HG02870 (cell line): ENCODE measurements around the gene DACH1.
A peak's percentile ranks its signal among the peaks of the same experiment; 100 is the strongest.

Experiments used
- ATAC-seq: cut with Tn5 transposase; IDR thresholded peaks from one replicate; pipeline ENCODE4 v1.9.1; 2021; ENCODE audit warnings: mild to moderate bottlenecking, moderate library complexity; ENCODE audit not compliant: unreplicated experiment

The DACH1 gene

DNA sequence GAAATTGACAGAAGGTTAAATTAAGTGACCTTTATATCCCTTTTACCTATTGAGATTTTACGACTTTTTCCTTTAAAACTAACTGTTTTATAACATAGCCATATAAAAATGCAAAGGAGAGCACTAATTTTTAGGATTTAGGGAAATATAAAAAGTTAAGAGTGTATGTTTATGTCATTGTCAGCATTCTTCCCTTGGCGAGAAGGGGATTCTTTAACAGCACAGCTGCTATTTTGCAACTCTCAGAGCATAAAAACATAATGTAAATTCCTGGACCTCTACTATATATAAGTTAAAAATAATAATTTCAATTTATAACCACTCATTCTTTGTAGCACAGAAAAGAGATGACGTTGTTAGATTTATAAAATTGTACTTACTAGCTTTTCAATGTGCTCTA, 363.2 kb downstream of the DACH1 start:
- no peak for ATAC-seq

DNA sequence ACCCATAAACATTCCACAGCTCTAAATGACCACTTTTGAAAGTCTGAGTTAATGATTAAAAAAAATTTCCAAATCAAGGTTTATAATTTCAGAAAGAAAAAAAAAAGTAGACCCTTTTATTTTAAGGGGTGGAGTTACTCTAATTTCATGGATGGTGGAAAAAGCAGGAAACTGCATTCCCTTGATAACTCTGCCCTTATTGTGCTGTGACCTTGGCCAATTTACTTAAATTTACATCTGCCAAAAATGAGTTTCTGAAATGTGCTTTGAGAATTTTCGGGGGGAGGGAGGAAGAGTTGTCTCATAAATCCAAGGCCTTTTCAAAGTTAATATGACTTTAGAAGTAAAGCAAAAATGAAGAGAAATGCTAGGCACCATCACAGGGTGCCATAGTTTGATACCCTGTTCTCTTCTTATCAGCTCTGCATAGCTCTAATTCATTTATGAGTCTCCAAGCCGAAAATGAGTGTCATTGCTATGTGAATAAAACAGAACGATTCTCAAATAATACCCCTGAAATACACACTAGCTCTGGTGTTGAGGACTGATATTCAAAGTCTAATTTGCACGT, 367.0 kb downstream of the DACH1 start:
- no peak for ATAC-seq

DNA sequence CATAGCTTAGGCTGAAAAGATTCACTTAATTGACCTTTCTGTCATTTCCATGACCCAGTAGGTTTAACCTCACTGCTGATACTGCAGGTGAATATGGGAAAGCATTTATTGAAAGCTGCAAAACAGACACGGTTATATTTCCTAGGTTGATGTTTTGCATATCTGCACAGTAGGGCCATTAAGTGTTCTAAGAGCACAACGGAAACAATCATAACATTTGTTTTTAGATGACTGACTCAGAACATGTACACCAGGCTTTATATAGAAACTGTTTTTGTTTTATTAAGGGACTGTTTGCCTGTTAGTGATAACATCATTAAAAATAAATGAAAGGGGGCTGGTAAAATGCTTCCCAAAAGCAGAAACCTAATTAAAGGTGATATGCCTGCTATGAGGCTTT, 367.8 kb downstream of the DACH1 start:
- no peak for ATAC-seq

DNA sequence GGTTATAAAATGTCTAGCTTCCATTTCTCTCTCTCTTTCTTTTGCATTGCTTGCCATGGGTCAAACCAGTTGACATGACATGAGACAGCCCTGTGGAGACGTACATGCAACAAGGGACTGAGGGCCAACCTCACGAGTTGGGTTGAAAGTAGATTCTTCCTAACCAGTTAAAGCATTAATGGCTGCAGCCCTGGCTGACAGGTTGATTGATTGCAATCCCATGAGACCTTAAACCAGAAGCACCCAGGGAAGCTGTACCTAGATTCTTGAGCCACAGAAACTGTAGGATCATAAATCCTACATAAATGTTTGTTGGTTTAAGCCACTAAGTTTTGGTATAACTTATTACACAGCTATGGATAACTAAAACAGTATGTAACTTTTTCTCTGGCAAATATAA, 373.8 kb downstream of the DACH1 start:
- ATAC-seq, result no peak

DNA sequence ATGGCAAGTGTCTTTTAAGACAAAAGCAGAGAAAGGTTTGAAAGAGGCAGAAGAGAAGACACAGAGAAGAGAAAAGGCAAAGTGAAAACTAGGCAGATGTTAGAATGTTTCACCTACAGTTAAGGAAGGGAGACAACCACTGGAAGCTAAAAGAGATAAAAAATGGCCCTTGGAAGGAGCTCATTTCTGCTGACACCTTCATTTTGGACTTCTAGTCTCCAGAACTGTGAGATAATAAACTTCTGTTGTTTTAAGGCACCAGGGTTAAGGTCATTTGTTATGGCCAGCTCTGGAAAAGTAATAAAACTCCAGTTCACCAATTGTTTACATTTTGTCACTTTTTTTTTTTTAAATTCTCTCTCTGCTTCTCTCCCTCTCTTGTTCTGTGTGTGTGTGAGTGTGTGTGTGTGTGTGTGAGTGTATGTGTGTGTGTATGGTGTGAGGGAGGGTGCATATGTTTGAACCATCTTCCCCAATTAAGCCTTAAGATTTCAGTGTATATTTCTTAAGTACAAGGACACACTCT, 374.6 kb downstream of the DACH1 start:
- no peak for ATAC-seq

DNA sequence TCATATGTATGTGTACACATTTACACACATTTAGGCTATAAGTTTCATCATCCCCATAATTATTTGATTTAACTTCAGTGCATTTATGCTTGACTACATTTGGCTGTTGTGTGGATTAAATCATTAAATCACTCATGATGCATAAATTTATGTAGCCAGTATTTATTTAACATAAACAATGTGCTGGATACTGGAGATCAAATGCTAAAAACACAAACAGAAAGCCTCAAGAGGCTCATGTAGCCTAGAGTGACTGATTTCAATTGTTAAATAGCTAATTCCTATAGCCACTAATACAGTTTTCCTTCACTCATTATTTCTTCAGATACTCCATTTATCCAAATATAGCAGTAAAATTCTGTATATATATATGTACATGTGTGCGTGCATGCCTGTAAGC, 376.0 kb downstream of the DACH1 start:
- no peak for ATAC-seq

DNA sequence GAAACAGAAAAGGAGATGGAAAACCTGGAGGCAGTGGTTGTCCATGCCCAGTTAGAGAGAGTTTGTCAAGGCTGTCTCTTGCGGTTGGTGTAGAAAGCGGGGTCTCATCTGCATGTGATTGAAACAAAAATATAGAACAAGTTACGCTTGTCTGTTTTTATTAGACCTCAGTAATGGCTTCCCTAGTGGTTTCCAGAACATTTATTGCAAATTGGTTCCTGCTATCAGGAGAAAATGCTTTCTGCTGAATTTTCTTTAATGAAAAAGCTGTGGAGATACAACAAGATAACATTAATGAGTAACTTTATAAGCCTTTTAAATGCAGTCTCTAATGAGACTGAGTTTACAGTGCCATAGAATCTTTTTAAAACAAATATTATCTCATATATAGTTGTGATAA, 378.0 kb downstream of the DACH1 start:
- no peak for ATAC-seq

DNA sequence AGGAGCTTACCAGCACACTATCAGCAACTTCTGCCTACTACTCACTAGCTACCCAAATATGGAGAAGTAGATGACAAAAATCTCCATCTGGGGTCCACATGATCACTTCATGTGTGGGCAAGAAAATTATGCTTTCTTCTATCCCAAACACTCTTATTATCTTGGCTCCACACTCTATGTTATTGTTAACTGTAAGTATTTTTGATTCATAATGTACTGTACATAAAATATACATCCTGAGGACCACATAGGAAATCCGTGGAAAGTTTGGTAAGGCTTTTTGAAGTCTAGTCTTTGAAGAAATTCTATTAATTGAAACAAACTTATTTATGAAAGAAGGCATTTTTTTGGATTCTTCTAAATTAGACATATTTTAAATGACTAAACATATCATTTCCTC, 378.8 kb downstream of the DACH1 start:
- no peak for ATAC-seq

DNA sequence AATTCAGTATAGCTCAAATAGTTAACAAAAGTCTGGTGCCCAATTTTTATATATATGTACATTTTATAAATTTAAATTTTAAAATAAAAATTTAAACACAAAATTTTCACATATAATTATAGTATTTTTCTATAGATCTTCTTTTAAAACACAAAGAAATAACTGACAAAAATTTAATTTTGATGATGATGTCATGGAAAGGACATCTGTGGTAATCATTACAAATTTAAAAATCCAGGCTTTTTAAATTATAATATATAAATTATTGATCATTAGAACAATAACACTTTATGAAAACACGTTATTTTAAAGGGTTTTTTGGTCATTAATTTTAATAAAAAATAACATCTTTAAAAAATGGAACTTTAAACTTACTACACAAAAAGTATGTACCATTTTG, 381.1 kb downstream of the DACH1 start:
- no peak for ATAC-seq

DNA sequence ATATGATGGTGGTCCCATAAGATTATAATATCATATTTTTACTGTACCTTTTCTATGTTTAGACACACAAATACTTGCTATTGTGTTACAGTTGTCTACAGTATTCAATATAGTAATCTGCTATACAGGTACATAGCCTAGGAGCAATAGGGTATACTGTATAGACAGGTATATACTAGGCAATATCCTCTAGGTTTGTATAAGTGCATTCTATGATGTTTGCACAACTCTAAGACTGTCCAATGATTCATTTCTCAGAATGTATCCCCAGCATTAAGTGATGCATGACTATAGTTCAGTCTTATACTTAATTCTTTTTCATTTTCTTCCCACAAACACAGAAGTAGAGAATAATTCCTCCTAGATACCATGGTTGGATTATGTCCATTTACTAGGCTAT, 383.3 kb downstream of the DACH1 start:
- no peak for ATAC-seq

DNA sequence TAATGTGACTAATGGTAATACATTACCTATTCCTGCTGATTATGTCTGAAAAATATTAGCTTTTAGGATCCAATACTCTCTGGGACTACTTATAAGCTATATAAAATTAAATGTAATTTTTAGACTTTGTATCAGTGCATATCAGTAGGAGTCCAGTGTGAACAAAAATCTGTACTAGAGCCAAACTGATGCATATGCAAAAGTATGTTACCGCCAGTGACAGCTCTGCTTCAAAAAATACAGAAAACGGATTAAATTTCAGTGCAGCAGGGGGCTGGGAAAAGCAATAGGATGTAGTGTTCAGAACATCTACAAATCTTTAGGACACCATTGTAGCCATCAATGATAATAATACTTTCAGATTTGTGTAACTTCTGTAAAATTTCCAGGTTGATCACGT, 385.5 kb downstream of the DACH1 start:
- ATAC-seq, result no peak

DNA sequence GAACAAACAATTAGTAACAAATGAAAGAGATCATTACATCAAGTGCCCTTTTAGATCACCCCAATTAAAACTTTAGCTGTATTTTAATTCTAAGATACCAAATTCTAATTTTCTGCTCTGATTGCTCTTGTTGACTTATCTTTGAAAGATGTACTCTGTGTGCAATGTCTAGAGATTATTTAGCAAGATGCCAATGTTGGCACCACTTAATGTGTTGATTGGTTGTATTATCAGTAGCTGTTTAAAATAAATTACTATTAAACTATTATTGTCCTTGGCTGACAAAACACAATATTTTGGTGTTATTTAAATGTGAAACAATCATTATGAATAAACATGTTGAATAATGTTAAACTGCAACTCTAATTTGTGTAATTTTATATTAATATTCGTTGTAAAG, 386.0 kb downstream of the DACH1 start:
- ATAC-seq, result no peak

DNA sequence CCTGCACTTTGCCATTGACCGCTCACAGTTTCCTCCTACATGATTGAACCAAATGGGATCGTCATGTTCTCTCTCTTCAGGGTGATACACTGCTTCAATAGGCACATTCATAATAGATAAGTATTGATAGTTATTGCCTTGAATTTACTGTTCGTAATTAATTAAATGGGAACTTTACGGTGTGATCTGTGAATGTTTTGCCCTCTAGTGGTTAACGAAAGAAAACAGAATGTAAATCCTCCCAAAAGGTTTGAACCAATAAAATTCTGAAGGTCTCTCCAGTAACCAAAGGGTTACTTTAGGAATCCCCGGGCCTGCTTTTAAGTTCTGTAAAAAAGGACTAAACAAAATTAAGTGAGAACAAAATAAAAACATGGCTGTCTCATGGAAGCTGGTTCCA, 389.3 kb downstream of the DACH1 start:
- ATAC-seq, result no peak

DNA sequence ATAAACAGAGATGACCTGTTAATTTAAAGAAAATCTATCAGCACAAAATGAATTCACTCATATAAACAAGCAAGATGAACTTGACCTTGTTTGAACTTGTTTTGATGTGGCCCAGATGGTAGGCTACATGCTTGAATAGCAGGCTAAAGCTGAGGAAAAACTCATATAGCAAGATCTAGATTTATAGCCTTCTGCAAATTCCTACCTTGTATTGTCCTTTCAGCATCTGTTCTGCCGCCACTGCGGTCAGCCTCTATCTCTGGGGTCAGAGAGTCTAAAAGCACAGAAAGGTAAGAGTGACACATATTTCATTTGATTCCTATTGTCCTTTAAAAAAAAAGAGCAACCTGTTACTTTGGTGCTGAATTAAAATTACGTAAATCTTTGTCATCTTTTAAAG, 392.1 kb downstream of the DACH1 start:
- no peak for ATAC-seq

DNA sequence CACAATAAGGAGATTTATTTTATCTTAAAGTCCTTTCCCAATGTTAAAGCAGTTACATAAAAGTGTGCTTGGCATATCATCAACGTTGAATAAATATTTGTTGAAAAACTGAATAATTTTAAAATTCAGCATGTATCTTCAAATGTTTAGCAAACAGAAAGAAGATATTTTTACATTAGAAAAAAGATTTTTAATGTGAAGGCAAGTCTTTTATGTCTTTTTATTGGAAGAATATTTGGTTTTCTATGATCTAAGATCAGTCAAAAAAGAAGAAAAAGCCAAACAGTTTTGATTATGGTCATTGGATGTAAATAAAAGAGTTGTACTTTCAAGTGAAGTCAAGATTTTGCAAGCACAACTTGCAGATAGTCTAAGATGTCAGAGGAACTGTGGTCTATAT, 397.4 kb downstream of the DACH1 start:
- no peak for ATAC-seq

DNA sequence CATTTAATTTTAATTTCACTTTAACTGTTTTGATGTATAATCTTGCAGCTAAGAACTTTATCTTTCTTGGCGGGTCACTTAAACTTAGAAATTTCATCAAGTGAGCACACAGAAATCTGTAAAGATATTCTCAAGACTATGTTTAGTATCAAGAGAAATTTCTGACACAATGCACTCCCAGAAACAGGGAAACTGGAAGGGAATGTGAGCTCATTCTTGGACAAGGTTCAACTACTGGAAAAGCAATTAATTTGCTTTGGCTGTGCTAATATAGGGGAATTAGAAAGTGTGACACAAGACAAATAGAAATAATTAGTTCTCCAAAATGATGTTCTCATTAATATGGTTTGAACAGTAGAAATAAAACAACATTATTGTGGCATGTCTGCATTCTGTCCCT, 402.3 kb downstream of the DACH1 start:
- ATAC-seq, result no peak

DNA sequence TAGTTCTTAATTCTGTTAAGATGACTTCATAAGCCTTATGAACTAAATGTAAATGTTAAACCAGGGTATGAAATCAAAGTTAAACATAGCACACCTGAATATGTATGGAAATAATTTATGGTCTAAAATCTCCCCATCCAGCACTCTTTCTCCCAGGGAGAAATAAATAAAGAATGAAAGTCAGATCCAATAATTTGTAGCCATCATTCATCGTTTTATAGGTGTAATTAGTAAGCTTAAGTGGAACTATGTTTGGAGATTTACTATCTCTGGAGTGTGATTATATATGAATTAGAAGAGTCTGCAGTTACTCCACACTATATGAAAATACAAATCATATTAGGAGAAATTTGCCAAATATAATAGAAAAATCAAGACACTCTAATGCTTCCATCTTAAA, 405.1 kb downstream of the DACH1 start:
- ATAC-seq, result no peak

DNA sequence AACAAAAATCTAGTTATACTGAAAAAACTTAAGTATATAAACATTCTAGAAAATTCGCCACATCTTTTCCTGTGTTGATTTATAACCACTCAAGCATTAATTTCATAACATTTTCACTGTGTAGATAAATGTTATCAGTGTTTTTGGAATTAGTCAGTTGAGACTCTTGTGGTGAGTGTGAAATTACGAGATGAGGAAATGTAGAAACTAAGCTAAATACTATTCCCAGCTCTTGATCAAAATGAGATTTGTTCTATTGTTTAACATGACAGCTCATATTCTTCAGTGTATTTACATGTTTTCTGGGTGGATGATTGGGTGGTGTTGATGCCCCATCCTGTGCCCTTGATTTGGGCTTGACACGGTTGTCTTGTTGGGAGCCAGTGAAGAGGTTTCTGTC, 406.8 kb downstream of the DACH1 start:
- peak; percentile 61 for ATAC-seq

DNA sequence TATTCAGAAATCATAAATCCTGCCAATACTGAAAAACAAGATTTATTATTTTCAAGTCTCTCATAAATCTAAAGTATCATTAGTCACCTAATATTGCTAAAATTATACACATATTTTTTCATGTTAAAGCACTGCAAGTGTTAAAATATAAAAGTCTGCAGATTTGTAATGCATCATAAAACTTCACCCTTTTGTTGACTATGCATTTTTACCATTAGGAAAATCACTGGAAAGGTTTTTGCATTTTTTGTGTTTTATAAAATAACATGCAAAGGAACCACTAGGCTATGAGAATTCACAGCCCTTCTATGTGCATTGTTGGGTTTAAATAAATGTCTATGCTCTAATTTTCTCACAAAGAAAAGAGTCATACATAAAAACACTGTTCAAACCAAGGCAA, 407.3 kb downstream of the DACH1 start:
- ATAC-seq, result no peak

DNA sequence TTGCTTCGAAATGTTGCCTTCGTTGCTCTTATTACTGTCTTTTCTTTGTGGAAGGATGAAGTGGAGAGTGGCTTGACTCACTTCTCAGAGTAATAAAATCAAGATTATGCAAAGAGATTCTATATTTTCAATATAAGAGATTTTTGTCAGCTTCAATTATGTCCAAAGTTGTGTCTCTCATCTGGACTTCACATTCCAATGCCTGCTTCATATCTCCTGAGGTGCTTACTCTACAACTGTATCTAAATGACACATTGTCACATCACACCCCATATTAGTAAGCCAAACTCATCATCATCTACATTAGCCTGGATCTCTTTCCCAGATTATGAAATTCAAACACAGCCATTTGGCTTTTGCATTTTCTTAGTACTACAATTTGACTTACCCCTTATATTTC, 409.4 kb downstream of the DACH1 start:
- ATAC-seq, result no peak

DNA sequence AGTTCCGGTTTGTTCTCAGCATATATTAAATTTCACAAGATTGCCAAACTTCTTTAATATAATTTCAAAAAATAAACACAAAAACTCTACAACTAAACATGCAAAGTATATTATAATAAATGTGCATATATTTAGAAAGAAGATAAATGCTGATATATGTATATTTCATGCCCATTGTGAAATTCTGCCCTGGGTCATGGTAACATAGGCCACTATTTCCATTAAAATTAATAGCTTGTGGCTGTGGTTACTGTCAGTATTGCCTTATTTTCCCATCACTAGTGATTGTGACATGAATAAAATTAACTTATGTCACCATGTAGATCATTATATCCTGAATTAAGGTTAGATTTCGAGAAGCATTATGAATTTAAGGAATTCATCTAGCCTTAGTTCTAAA, 410.9 kb downstream of the DACH1 start:
- no peak for ATAC-seq

DNA sequence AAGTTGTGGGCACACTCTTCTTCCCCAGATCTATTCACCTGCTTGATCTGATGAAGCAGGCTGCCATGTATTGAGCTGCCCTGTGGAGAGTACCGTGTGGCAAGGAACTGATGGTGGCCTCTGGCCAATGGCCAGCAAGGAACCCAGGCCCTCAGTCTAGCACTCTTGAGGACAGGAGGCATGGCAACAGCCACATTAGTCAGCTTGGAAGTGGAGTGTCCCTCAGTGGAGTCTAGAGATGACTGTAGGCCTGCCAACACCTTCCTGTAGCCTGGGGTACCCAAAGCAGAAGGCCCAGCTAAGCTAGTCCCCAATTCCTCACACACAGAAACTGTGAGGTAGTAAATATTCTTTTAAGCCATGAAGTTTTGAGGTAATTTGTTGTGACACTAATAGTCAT, 412.5 kb downstream of the DACH1 start:
- no peak for ATAC-seq

DNA sequence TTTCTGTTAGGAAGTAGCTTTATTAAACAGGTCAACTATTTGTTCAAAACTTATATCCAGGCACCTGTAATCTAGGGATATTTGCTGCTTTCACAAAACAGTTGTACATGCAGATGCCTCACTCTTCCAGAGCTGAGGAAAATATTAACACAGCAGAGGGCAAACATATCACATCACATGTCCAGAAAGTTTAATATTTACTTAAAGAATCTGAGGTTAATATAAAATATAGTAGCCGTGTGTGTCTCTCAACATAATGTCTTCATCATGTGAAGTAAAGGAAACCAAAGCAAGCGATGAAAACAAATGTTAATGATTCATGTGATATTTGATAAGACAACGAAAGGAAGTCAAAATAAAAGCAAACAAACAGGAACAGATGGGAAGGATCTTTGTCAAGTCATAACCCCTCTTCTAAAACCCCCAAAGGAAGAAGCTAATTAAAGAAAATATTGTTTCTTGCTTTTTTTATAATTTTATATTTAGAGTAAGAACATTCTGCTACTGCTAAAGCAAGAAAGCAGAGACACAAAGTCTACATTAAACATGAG, 418.8 kb downstream of the DACH1 start:
- ATAC-seq, result no peak
